MM.1S (cell line): ENCODE data around the gene SLC49A4.

ENCODE experiments used
- EZH2 ChIP-seq: fragments of 300-600 bp; sonication (generic); optimal IDR thresholded peaks from 2 replicates; pipeline ENCODE3; 2017; ENCODE audit warnings: low read depth, mild to moderate bottlenecking, antibody characterized with exemption, low read length, mixed read lengths
- EZH2phosphoT487 ChIP-seq: fragments of 300-600 bp; sonication (generic); IDR thresholded peaks from 2 replicates; pipeline ENCODE4 v1.6.1; 2018; ENCODE audit warnings: antibody characterized with exemption, low read length
- TF ChIP-seq, protein P1 (sequence below): fragments of 300-600 bp; sonication (generic); IDR thresholded peaks from 2 replicates; pipeline ENCODE4 v1.5.1; 2016; ENCODE audit warnings: antibody characterized with exemption, low read length, mixed read lengths

DNA sequence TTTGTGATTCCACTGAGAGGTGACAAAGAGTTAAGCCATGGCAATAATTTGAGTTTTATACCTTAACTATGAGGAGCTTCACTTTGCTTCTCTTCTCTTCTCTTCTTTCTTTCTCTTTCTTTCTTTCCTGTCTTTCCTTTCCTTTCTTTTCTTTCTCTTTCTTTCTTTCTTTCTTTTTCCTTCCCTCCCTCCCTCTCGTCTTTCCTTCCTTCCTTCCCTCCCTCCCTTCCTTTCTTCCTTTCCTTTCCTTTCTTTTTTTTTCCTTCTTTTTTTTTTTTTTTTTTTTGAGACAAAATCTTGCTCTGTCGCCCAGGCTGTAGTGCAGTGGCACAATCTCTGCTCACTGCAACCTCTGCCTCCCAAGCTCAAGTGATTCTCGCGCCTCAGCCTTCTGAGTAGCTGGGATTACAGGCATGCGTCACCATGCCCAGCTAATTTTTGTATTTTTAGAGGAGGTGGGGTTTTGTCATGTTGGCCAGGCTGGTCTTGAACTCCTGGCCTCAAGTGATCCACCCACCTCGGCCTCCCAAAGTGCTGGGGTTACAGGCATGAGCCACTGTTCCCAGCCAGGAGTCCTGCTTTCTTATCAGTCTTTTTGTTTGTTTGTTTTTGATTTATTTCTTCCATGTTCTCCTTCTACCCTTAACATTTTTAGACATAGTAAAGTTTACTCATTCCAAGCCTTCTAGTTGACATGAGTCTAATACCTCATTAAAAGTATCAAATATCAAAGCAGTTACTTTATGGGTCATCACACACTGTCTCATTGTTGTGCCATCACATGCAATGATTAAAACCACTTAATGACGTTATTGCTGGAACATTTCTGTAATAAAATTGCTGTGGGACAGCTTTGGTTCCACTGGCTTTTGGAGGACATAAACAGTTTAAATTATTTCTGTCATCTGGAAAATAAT is 29.9 kb downstream of the SLC49A4 start:
- TF ChIP-seq, protein P1, sequence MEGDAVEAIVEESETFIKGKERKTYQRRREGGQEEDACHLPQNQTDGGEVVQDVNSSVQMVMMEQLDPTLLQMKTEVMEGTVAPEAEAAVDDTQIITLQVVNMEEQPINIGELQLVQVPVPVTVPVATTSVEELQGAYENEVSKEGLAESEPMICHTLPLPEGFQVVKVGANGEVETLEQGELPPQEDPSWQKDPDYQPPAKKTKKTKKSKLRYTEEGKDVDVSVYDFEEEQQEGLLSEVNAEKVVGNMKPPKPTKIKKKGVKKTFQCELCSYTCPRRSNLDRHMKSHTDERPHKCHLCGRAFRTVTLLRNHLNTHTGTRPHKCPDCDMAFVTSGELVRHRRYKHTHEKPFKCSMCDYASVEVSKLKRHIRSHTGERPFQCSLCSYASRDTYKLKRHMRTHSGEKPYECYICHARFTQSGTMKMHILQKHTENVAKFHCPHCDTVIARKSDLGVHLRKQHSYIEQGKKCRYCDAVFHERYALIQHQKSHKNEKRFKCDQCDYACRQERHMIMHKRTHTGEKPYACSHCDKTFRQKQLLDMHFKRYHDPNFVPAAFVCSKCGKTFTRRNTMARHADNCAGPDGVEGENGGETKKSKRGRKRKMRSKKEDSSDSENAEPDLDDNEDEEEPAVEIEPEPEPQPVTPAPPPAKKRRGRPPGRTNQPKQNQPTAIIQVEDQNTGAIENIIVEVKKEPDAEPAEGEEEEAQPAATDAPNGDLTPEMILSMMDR = no peak
- TF ChIP-seq EZH2phosphoT487 = no peak
- TF ChIP-seq EZH2 = no peak
